Kidney (tissue), 14 donors: ENCODE measurements around the gene ANG. TPM values are rescaled to one million over a fixed set of nuclear protein-coding genes. Genes with fewer than 3 reads are reported as not detected.

Experiments used
- DNase-seq, 5 donors: peaks; one replicate each; pipeline ENCODE4 v3.0.0-alpha.2; 2013 to 2020
- FAIRE-seq: peaks from 2 replicates; lab custom pipeline; 2012; peaks lifted over from hg19 to GRCh38; lab: Jason Lieb, UNC
- H3K27ac ChIP-seq, 2 donors: one replicate each; pipeline ENCODE4 v1.7.0; 2013; ENCODE audit warnings: low read depth in 2 of 2, low read length in 2 of 2, inconsistent platforms in 1 of 2
- H3K27me3 ChIP-seq: one replicate; pipeline ENCODE4 v1.7.1; 2013; ENCODE audit warnings: low read length, inconsistent platforms; ENCODE audit not compliant: control insufficient read depth, insufficient read depth
- H3K36me3 ChIP-seq, 3 donors: one replicate each; pipeline versions ENCODE4 v1.7.0 to v1.7.1; 2013; ENCODE audit warnings: low read length in 3 of 3, control low read depth in 1 of 3, inconsistent platforms in 1 of 3; ENCODE audit not compliant: insufficient read depth in 3 of 3, control insufficient read depth in 2 of 3
- H3K4me1 ChIP-seq, 3 donors: one replicate each; pipeline versions ENCODE4 v1.7.0 to v1.7.1; 2013; ENCODE audit warnings: low read length in 3 of 3, inconsistent platforms in 1 of 3, low read depth in 1 of 3; ENCODE audit not compliant: control insufficient read depth in 2 of 3, insufficient read depth in 2 of 3
- H3K4me3 ChIP-seq, 3 donors: one replicate each; pipeline versions ENCODE4 v1.7.0 to v1.8.1; 2013; ENCODE audit warnings: low read length in 3 of 3, control low read depth in 1 of 3, inconsistent platforms in 1 of 3
- H3K9ac ChIP-seq, 3 donors: one replicate each; pipeline versions ENCODE4 v1.7.0 to v1.7.1; 2013; ENCODE audit warnings: low read length in 3 of 3, control low read depth in 1 of 3, inconsistent platforms in 1 of 3
- H3K9me3 ChIP-seq, 3 donors: one replicate each; pipeline versions ENCODE4 v1.7.0 to v1.7.1; 2013; ENCODE audit warnings: low read length in 3 of 3, control low read depth in 1 of 3, inconsistent platforms in 1 of 3; ENCODE audit not compliant: control insufficient read depth in 2 of 3, insufficient read depth in 1 of 3
- CTCF ChIP-seq: IDR thresholded peaks from 3 replicates; pipeline ENCODE4 v1.5.1; 2012; ENCODE audit warnings: mild to moderate bottlenecking, moderate library complexity, borderline replicate concordance; ENCODE audit not compliant: insufficient read depth; ENCODE audit errors: extremely low read depth
- intact Hi-C: fragments of 100-400 bp; cut with DNase I; formaldehyde crosslinking; loops from one replicate; pipeline ENCODE4 v1.11.1; 2022
- polyA plus RNA-seq: library from polyadenylated mRNA; stranded (reverse); fragments of 350-450 nt; fragmentation: Illumina TruSeq; extraction: RNeasy Lipid Tissue Mini Kit (QIAGEN cat#74804); gene quantifications from one replicate; pipeline ENCODE4 v1.2.3, GENCODE V29; 2014; ENCODE audit warnings: low read depth, low replicate concordance; ENCODE audit not compliant: insufficient read depth
- total RNA-seq: library from RNA; stranded (reverse); fragmentation: NEBNext Ultra II Directional; extraction: Animal tissue kit (Norgen Biotek cat#: 25700); gene quantifications from one replicate; pipeline ENCODE4 v1.2.1, GENCODE V29; 2021
- donor health status: control.
- donor health status: control.
- donor health status: control.
- donor health status: control.
- donor health status: control.
- donor health status: DM: yes; HTN: yes; CAD: no.
- donor health status: Normal renal cell carcinoma (clear cell type).

Gene ANG
- total and polyA plus RNA-seq, 2 donors from 2014 or later = 19.4 to 24.5 TPM

GRCh38 chr14:20743556-20743955 is 55.0 kb downstream of the ANG start:
- H3K27me3 ChIP-seq = no peaks in the 10 kb centered on the region
- FAIRE-seq (no peak), DNase-seq (peak in 1 of 5 donors; percentile 16)
- H3K9ac ChIP-seq = no peak overlapping the region
- no peaks in the 10 kb centered on the region for H3K4me1 ChIP-seq
- H3K36me3 ChIP-seq = no peaks in the 10 kb centered on the region
- intact Hi-C loops = no loop called here
- H3K27ac ChIP-seq = no peak overlapping the region
- no peaks in the 10 kb centered on the region for H3K9me3 ChIP-seq
- H3K4me3 ChIP-seq = no peak overlapping the region
- TF ChIP-seq CTCF = no peak

Other genes starting within 250 kb of the ANG start
- gene OSGEP, start 234.0 kb upstream of the ANG start, total RNA-seq = 32.4 TPM
- gene OSGEP, start 234.0 kb upstream of the ANG start, polyA plus RNA-seq = 30.3 TPM
- 119 TPM for gene APEX1, start 233.5 kb upstream of the ANG start, total RNA-seq
- gene APEX1, start 233.5 kb upstream of the ANG start, polyA plus RNA-seq = 109 TPM
- gene PIP4P1, start 227.3 kb upstream of the ANG start, total RNA-seq = 35.7 TPM
- 33.3 TPM for gene PIP4P1, start 227.3 kb upstream of the ANG start, polyA plus RNA-seq
- 80.7 TPM for gene PNP, start 219.4 kb upstream of the ANG start, total RNA-seq
- 183 TPM for gene PNP, start 219.4 kb upstream of the ANG start, polyA plus RNA-seq
- 0.57 TPM for gene RNASE10, start 183.2 kb upstream of the ANG start, total RNA-seq
- gene RNASE10, start 183.2 kb upstream of the ANG start, polyA plus RNA-seq = 0.69 TPM
- not detected for gene RNASE9, start 127.7 kb upstream of the ANG start, total RNA-seq
- gene RNASE9, start 127.7 kb upstream of the ANG start, polyA plus RNA-seq = not detected
- gene RNASE11, start 100.8 kb upstream of the ANG start, total RNA-seq = not detected
- not detected for gene RNASE11, start 100.8 kb upstream of the ANG start, polyA plus RNA-seq
- gene RNASE12, start 97.4 kb upstream of the ANG start, total RNA-seq = not detected
- gene RNASE12, start 97.4 kb upstream of the ANG start, polyA plus RNA-seq = not detected
- not detected for gene OR6S1, start 47.1 kb upstream of the ANG start, total RNA-seq
- gene OR6S1, start 47.1 kb upstream of the ANG start, polyA plus RNA-seq = not detected
- 22.8 TPM for gene RNASE4, start 4.2 kb upstream of the ANG start, total RNA-seq
- gene RNASE4, start 4.2 kb upstream of the ANG start, polyA plus RNA-seq = 40.4 TPM
- gene EDDM3A, start 57.1 kb downstream of the ANG start, total RNA-seq = not detected
- 1.8 TPM for gene EDDM3A, start 57.1 kb downstream of the ANG start, polyA plus RNA-seq
- not detected for gene EDDM3B, start 79.6 kb downstream of the ANG start, total RNA-seq
- not detected for gene EDDM3B, start 79.6 kb downstream of the ANG start, polyA plus RNA-seq
- gene RNASE6, start 92.5 kb downstream of the ANG start, total RNA-seq = 15.4 TPM
- 6.0 TPM for gene RNASE6, start 92.5 kb downstream of the ANG start, polyA plus RNA-seq
- gene RNASE1, start 114.1 kb downstream of the ANG start, total RNA-seq = 201 TPM
- gene RNASE1, start 114.1 kb downstream of the ANG start, polyA plus RNA-seq = 476 TPM
- gene RNASE3, start 202.6 kb downstream of the ANG start, total RNA-seq = 0.38 TPM
- not detected for gene RNASE3, start 202.6 kb downstream of the ANG start, polyA plus RNA-seq